K562 (cell line): ENCODE measurements around the gene ANKRD34A. TPM values are rescaled to one million over a fixed set of nuclear protein-coding genes. Genes with fewer than 3 reads are reported as not detected.

Experiments used
- BACH1 ChIP-seq: fragments of 200-800 bp; sonication (Bioruptor generic); IDR thresholded peaks from 2 replicates; pipeline ENCODE4 v1.6.1; 2016; ENCODE audit warnings: missing genetic modification characterization, missing compliant biosample characterization
- CBX1 ChIP-seq: sonication (generic); IDR thresholded peaks from 2 replicates; pipeline ENCODE4 v1.6.1; 2016; ENCODE audit warnings: antibody characterized with exemption, low read depth, mild to moderate bottlenecking
- CEBPZ ChIP-seq: fragments of 150-350 bp; IDR thresholded peaks from 2 replicates; pipeline ENCODE4 v1.6.1; 2014; ENCODE audit warnings: low read depth, mild to moderate bottlenecking, low read length, borderline replicate concordance
- CREBBP ChIP-seq: IDR thresholded peaks from one replicate; pipeline ENCODE4 v1.6.1; 2012; ENCODE audit warnings: low read depth, mild to moderate bottlenecking, control low read depth, inconsistent platforms, low read length
- E4F1 ChIP-seq: fragments of 250-450 bp; sonication (Bioruptor Pico); IDR thresholded peaks from 2 replicates; pipeline ENCODE4 v1.5.0; 2021; ENCODE audit warnings: mild to moderate bottlenecking, borderline replicate concordance
- HSF4 ChIP-seq: fragments of 250-450 bp; sonication (Bioruptor Pico); IDR thresholded peaks from 2 replicates; pipeline ENCODE4 v2.1.2; 2022; ENCODE audit warnings: mild to moderate bottlenecking, moderate library complexity, borderline replicate concordance
- ILK ChIP-seq: fragments of 450-650 bp; IDR thresholded peaks from 2 replicates; pipeline ENCODE4 v1.6.1; 2016; ENCODE audit warnings: missing genetic modification characterization, low read depth, mild to moderate bottlenecking, missing compliant biosample characterization, moderate library complexity, borderline replicate concordance
- KDM1A ChIP-seq, 2 experiments: fragments of 450-650 bp; IDR thresholded peaks; 2 replicates each; pipeline ENCODE4 v1.6.1; 2016; ENCODE audit warnings: mild to moderate bottlenecking in 2 of 2
- KHSRP ChIP-seq: fragments of 450-650 bp; IDR thresholded peaks from 2 replicates; pipeline ENCODE4 v1.6.1; 2017
- LEF1 ChIP-seq: fragments of 450-650 bp; IDR thresholded peaks from 2 replicates; pipeline ENCODE4 v1.6.1; 2016; ENCODE audit warnings: mild to moderate bottlenecking
- NFATC3 ChIP-seq: fragments of 450-650 bp; IDR thresholded peaks from 2 replicates; pipeline ENCODE4 v1.6.1; 2017; ENCODE audit warnings: mild to moderate bottlenecking
- NR2C1 ChIP-seq, 2 experiments: fragments of 450-650 bp; IDR thresholded peaks; 2 replicates each; pipeline ENCODE4 v1.6.1; 2017; ENCODE audit warnings: mild to moderate bottlenecking in 2 of 2, antibody characterized with exemption in 1 of 2, inconsistent platforms in 1 of 2, missing compliant biosample characterization in 1 of 2, missing genetic modification characterization in 1 of 2
- NRF1 ChIP-seq, 2 experiments: fragments of 450-650 bp; IDR thresholded peaks in 1 of 2; conservative IDR thresholded peaks in 1 of 2; 2 replicates each; pipeline ENCODE4 v1.6.1; 2014; ENCODE audit warnings: mild to moderate bottlenecking in 2 of 2
- POLR2G ChIP-seq: fragments of 200-400 bp; formaldehyde crosslinking; IDR thresholded peaks from 2 replicates; pipeline ENCODE4 v1.6.1; 2017; ENCODE audit warnings: low read depth, mild to moderate bottlenecking, antibody characterized with exemption, low read length, moderate library complexity
- SNRNP70 ChIP-seq: fragments of 200-400 bp; formaldehyde crosslinking; optimal IDR thresholded peaks from 2 replicates; pipeline ENCODE3; 2017; ENCODE audit warnings: low read depth, low read length
- SRSF9 ChIP-seq: fragments of 200-400 bp; formaldehyde crosslinking; IDR thresholded peaks from 2 replicates; pipeline ENCODE4 v1.6.1; 2017; ENCODE audit warnings: low read depth, low read length, borderline replicate concordance
- TEAD2 ChIP-seq: fragments of 450-650 bp; IDR thresholded peaks from 2 replicates; pipeline ENCODE4 v1.6.1; 2016; ENCODE audit warnings: missing genetic modification characterization, control low read depth, missing compliant biosample characterization
- ZNF436 ChIP-seq: fragments of 250-450, 450-650 bp; sonication (Bioruptor Pico); formaldehyde crosslinking; IDR thresholded peaks from 2 replicates; pipeline ENCODE4 v1.7.0; 2020; ENCODE audit warnings: mild to moderate bottlenecking
- ZNF57 ChIP-seq: fragments of 450-650 bp; formaldehyde crosslinking; IDR thresholded peaks from 2 replicates; pipeline ENCODE4 v1.4.0; 2020; ENCODE audit warnings: mild to moderate bottlenecking, moderate library complexity
- ZNF696 ChIP-seq: fragments of 250-450 bp; sonication (Bioruptor Pico); conservative IDR thresholded peaks from 2 replicates; pipeline ENCODE4 v1.4.0; 2020; ENCODE audit warnings: mild to moderate bottlenecking, moderate library complexity
- ZZZ3 ChIP-seq: fragments of 450-650 bp; IDR thresholded peaks from 2 replicates; pipeline ENCODE4 v1.6.1; 2016; ENCODE audit warnings: antibody characterized with exemption, mild to moderate bottlenecking, moderate library complexity
- polyA plus RNA-seq, 8 experiments: library from polyadenylated mRNA; depleted of rRNA in 4 of 8; stranded (reverse) in 5 of 8; unstranded in 3 of 8; fragments of >200 nt; fragmentation: Nextera tagmentation in 2 of 8; fragmentation: Illumina TruSeq in 1 of 8; extraction: Ambion mirVana in 2 of 8; extraction: Trizol in 1 of 8; gene quantifications; 2 replicates each; pipeline versions ENCODE4 v1.2.1 to v1.2.3, GENCODE V29; 2011 to 2014; ENCODE audit warnings: inconsistent platforms in 1 of 8, missing spikeins in 1 of 8
- total RNA-seq, 7 experiments: library from RNA; depleted of rRNA in 6 of 7; stranded (reverse); fragments of >200 nt in 6 of 7; fragmentation: Illumina TruSeq in 2 of 7; extraction: Trizol in 2 of 7; gene quantifications; 2 replicates each; pipeline versions ENCODE4 v1.2.1 to v1.2.3, GENCODE V29; 2011 to 2021; ENCODE audit warnings: low replicate concordance in 1 of 7

ANKRD34A gene
- total and polyA plus RNA-seq, 9 of the 15 experiments (the other 6 are each of a cell fraction or from before 2014, with no cell fraction given), result 0.06 to 1.6 (median 0.43) TPM

- TF ChIP-seq CEBPZ (no peak), CREBBP (no peak), BACH1 (tag) (no peak), TEAD2 (tag) (no peak), NRF1 (conservative IDR thresholded peaks at IDR 0.05 in 1 of 2, IDR thresholded peaks at IDR 0.05 in 1 of 2) (no peak), POLR2G (no peak), SRSF9 (no peak), NFATC3 (no peak), ZNF436 (CRISPR knock-in tag) (no peak), KDM1A (IDR thresholded peaks at IDR 0.05) (no peak), ZZZ3 (no peak), NR2C1 (IDR thresholded peaks at IDR 0.05) (no peak), NR2C1 (tag; IDR thresholded peaks at IDR 0.05) (no peak), E4F1 (CRISPR knock-in tag) (no peak), HSF4 (CRISPR knock-in tag) (no peak), KHSRP (no peak), ILK (no peak), CBX1 (no peak), LEF1 (0 out of 2 replicates have a peak, but pooled peaks have one; percentile 20), ZNF57 (no peak), ZNF696 (CRISPR knock-in tag) (no peak), SNRNP70 (no peak)
Observed at GRCh38 chr1:145997016-145997717, 32.8 kb upstream of the ANKRD34A start (continued).
